Endothelial cell of hepatic sinusoid (primary cell): ENCODE results near the gene ARHGEF19.

ENCODE experiments used
- in situ Hi-C: cut with HindIII; loops from 2 replicates; pipeline ENCODE4 v1.10.0; 2017; ENCODE audit warnings: low sequenced_read_pairs

ARHGEF19 gene

DNA sequence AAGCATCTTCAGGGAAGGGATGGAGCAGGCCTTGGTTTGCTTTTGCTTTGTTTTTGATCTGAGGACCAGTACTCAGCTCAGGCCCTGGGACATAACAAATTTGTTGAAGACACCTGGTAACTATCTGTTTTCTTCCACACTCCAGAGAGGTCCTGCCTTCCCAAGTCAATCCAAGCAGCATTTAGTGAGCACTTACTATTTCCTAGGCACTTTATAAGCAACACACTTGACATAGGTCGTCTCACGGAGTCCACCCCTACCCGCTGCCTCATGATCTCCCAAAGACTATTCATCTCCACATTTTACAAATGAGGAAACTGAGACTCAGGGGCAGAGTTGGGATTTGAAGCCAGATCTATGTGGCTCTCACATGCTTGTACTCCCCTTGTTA, 42.2 kb downstream of the ARHGEF19 start:
- in situ Hi-C loops = no loop called here

DNA sequence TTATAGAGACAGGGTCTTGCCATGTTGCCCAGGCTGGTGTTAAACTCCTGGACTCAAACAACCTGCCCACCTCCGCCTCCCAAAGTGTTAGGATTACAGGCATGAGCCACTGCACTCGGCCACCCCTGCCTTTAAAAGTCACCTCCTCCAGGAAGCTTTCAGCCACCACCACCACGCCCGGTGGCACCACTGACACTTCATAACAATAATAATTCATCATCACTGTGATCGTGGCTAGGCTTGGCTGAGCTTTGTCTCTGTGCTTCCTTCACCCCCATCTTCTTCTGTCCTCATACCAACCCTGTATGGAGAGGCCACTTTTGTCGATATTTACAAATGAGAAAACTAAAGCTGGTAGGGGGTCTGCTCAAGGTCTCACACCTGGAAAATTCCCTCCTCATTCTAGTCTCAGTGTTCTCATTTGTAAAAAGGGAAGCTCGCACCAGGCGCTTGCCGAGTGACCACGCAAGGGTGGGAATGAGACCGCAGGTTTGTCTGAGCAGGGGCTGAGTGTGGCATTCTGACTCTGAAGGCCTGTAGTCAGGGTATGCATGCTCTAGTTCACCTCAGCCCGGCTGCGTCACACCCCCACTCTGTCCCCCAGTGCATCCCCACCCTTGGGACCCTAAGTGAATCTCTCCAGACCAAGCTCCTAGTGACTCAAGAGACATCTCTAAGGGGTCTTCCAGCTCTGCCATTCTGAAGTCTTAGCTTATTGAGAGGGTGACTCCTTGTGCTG, 43.7 kb downstream of the ARHGEF19 start:
- in situ Hi-C loops = loop anchor here (10.0 kb wide), 1 partner anchor 104 kb away; no protein-coding TSS in a partner anchor

DNA sequence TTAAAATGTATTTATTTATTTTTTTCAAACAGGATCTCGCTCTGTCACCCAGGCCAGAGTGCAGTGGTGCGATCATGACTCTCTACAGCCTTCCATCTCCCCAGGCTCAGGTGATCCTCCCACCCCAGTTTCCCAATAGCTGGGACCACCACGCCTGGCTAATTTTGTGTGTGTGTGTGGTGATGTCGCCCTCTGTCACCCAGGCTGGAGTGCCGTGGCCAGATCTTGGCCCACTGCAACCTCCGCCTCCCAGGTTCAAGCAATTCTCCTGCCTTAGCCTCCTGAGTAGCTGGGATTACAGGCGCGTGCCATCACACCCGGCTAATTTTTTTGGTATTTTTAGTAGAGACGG, 44.3 kb downstream of the ARHGEF19 start:
- in situ Hi-C loops = loop anchor here (10.0 kb wide), 1 partner anchor 103 kb away; no protein-coding TSS in a partner anchor

DNA sequence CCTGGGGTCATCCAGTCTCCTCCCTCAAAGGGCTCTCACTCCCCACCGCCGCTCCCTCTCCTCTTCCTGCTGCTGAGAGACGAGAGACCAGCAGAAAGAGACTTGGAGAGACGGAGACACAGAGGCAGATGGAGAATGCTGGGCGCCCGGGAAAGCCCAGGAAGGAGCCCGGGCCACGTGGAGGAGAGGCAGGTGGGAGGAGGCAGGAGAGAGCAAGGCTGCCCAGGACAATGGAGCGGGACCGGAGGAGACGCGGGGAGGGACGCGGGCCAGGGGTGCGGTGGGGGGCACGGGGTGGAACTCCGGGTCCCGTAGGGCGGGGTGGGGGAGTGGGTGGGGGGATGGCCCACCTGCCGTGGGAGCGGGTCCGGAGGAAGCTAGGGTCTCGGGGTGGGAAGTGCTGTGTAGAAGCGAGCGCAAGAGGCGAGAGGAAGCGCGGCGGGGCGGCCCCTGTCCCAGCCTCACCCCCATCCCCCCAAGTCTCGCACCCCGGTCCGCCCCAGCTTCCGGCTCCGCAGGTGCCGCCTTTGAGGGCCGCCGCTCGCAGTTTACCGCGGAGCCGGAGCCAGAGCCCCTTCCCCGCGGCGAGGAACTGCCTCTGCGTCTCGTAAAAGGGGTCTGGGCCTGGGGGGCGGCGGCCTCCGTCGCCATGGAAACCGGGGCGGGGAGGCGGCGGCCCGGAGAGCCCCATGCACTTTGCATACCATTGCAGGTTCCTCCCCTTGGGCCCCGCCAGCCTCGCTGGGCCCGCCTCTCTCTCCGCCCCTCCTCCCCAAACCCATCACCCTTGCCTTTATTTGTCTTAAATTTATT, 44.9 kb downstream of the ARHGEF19 start:
- in situ Hi-C loops = loop anchor here (10.0 kb wide), 1 partner anchor 103 kb away; no protein-coding TSS in a partner anchor

DNA sequence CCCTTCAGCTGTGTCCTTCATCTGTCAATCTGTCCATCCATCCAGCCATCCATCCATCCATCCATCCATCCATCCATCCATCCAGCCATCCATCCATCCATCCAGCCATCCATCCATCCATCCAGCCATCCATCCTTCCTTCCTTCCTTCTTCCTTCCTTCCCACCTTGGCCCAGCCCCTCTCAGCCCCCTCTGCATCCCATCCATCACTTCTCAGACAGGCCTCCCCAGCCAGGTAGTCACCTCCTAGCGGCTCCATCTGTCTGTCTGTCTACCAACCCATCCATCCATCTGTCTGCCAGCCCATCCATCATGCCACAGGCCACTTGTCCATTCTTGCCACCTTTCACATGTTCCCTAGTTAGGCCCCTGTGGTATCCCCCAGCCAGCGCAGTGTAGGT, 46.3 kb downstream of the ARHGEF19 start:
- in situ Hi-C loops = loop anchor here (10.0 kb wide), 1 partner anchor 101 kb away; no protein-coding TSS in a partner anchor

DNA sequence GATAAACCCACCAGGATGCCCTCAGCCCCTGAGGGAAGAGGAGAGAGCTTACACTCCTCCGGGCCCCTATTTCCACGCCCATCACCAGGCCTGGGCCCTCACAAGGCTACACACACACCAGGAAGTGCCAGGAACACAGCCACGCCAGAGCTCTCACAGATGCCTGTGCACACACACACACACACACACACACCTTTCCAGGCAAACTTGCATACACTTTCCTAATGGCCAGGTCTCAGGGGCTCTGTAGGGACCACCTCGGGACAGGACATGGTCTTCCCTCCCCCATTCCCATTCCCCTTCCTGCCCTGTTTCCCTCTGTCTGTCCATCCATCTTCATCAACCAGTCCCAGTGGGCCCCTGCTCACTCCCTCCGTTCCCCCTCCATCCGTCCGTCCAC, 46.9 kb downstream of the ARHGEF19 start:
- in situ Hi-C loops = loop anchor here (10.0 kb wide), 1 partner anchor 101 kb away; no protein-coding TSS in a partner anchor

DNA sequence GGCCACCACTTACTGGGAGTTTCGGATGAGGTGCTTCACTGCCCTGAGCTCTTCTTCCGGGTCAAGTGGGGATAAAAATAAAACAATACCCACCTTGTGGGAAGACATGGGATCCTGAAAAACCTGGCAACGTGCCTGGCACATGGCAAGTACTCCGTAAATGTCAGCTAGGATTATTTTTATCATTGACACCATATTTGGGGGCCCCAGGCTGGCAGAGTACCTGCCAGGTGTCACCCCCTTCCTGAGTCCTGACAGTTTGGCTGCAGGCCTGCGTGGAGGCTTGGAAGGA, 47.4 kb downstream of the ARHGEF19 start:
- in situ Hi-C loops = loop anchor here (10.0 kb wide), 1 partner anchor 100 kb away; no protein-coding TSS in a partner anchor

DNA sequence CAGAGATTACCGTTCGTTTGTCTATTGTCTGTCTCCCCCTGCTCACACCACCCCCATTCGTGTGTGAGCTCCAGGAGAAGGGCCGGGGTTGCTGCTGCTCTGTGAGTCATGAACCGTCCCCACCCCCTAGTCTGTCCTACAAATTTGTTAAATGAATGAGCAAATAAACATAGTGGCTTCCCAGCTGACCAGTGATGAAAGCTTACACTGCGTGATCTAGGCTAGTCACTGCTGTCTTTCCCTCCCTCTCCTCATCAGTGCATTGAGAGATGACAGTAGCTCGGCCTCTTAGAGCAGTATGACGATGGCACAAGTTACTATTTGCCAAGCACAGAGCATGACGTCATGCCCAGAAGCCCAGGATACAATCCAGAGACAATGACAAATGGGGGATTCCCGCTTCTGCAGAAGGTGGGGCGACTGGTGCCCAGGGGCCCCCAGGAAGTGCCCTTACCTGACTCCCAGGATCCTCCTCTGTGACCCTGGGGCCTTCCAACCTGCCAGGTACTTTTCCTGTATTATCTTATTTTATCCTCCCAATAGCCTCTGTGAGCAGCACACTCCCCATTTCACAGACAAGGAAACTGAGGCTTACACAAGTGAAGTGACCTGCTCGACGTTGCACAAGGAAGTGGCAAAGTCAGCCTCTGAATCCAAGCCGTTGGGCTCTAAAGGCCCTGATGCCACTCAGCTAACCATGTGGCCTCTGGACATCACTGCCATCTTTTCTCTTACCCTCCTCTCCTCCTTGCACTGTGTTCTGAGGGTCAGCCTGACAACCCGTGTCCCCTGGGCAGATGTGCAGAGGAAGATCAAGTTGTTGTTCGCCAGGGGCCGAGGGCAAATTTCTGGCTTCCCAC, 48.0 kb downstream of the ARHGEF19 start:
- in situ Hi-C loops = loop anchor here (10.0 kb wide), 1 partner anchor 100 kb away; no protein-coding TSS in a partner anchor

DNA sequence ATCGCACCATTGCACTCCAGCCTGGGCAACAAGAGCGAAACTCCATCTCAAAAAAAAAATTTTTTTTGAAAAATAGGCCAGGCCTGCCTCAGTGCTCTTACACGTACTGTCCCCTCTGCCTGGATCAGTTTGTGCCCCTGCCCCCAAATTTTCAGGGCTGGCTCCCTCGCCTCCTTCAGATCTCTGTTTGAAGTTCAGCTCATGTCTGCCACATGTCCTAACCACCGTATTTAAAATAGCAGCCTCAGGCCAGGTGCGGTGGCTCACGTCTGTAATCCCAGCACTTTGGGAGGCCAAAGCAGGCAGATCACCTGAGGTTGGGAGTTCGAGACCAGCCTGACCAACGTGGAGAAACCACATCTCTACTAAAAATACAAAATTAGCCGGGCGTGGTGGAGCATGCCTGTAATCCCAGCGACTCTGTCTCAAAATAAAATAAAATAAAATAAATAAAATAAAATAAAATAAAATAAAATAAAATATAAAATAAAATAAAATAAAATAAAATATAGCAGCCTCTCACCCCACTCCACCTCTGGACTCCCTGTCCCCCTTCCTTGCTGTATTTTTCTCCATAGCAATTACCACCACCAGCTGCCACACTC, 48.7 kb downstream of the ARHGEF19 start:
- in situ Hi-C loops = loop anchor here (10.0 kb wide), 1 partner anchor 99 kb away; no protein-coding TSS in a partner anchor

DNA sequence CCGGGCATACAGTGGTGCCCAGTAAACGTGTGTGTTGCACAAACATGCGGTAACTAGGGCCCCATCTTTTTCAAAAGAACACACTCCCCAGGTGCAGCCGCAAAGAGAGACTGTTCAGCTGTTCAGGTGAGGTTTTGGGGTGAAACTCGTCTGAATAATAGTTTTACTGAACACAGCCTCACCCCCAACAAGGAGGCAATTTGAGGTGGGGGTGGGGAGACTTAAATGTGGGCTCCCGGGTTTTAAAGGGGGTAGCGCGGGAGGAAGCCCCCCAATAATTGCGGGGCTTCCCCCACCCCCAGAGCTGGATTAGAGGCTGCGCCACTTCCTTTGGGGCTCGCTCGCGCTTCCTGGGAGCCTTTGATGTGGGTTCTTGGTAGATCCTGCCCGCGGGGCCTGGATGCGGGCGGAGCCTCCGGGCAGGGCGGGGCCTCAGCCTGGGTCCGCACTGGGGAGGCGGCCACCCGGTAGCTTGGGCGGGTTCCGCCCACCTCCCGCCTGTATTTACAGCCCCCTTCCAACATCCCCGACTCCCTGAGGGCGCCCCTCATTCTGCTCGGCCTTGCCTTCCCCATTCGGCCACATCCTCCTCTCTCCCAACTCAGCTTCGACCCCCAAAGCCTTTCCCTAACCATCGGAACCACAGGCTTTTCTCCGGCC, 50.2 kb downstream of the ARHGEF19 start:
- in situ Hi-C loops = loop anchor here (10.0 kb wide), 1 partner anchor 97 kb away; no protein-coding TSS in a partner anchor

DNA sequence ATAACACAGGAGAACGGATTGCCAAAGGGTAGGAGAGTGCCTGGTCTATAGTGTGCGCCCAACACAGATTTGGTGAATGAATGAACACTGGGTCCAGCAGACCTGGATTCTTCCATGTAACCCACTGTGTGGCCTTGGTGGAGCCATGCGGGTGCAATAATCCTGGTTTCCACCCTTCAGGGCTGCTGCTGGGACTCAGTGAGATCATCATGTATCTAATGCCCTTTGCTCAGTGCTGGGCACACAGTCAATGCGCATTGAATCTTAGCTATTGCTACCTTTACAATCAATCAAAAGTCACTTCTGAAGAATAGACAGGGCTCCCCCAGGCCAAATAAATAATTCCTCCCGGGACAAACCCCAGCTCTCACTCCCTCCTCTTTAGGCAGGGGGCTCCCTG, 50.7 kb downstream of the ARHGEF19 start:
- in situ Hi-C loops = loop anchor here (10.0 kb wide), 1 partner anchor 97 kb away; no protein-coding TSS in a partner anchor

DNA sequence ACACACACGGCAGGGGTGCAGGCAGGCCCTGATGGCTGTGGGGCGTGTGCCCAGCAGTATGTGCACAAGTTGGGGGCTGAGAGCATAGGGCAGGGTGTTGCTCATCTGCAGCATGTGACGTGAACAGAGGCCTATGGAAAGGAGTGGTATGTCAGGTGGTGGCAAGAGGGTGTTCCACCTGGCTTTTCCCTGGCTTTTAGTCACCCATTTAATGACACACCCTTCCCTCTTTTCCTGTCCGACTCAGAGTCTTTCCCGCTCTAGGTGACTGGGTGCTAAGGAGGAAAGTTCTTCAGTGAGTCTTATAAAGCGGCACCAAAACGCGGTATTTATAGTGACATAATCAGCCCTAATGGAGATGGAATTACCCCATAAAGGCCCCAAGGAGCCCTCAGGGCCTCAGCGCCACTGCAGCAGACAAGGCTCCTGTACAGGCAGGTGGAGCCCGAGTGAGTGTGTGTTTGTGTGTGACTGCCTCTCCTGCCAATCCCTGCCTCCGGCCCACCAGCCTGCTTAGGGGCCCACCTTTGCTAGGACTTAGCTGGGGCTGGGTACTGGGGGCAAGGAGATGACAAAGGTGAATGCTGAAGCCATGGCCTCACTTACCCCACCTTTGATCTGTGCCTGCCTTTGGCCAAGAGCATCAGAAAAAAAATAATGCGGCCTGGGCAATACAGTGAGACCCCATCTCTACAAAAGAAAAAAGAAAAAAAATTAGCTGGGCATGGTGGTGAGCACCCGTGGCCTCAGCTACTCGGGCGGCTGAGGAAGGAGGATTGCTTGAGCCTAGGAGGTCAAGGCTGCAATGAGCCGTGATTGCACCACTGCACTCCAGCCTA, 53.2 kb downstream of the ARHGEF19 start:
- in situ Hi-C loops = no loop called here

DNA sequence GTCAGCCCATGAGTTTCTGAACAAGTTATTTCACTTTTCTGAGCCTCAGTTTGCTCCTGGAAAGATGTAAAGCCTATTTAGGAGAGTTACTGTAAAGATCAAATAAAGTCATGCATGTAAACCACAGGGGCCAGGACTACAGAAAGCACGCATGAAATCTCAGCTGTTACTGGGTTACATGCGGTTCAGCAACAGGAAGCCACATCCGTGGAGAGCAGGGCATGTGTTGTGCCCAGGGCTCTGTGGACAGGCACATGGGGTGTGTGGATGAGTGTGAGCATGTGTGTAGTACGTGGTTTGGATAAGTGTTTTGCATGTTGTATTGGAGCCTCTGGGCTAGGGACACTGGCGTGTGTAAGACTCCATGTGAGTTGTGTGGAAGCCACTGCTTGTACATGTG, 54.4 kb downstream of the ARHGEF19 start:
- in situ Hi-C loops = no loop called here

DNA sequence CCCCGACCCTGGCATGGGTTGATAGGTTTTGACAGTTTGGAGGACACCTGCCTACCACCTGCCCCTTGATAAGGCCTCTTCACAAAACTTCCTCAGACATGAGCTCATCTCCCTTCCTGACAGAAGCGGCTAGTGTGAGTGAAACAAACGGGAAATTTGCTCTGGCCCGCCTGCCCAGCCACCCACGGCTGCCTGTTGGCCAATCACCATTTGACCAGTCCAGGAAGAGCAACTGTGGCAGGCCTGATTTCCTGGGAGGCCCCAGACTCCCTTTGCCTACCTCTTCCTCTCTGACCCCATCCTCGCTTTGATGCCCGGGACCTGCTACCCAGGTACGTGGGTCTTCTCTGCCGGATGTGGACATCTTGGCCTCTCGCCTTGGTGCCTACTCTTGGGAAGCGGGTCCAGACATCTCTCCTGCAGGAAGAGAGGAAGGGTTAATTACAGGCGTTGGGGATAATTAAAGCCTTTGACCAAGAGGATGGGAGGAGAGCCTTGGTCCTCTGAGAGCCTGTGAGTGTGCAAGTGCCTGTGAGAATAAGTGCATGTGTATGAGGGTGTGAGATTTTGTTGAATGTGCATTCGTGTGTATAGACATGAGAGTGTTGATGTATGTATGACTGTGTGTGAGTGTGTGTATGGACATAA, 55.5 kb downstream of the ARHGEF19 start:
- in situ Hi-C loops = no loop called here

DNA sequence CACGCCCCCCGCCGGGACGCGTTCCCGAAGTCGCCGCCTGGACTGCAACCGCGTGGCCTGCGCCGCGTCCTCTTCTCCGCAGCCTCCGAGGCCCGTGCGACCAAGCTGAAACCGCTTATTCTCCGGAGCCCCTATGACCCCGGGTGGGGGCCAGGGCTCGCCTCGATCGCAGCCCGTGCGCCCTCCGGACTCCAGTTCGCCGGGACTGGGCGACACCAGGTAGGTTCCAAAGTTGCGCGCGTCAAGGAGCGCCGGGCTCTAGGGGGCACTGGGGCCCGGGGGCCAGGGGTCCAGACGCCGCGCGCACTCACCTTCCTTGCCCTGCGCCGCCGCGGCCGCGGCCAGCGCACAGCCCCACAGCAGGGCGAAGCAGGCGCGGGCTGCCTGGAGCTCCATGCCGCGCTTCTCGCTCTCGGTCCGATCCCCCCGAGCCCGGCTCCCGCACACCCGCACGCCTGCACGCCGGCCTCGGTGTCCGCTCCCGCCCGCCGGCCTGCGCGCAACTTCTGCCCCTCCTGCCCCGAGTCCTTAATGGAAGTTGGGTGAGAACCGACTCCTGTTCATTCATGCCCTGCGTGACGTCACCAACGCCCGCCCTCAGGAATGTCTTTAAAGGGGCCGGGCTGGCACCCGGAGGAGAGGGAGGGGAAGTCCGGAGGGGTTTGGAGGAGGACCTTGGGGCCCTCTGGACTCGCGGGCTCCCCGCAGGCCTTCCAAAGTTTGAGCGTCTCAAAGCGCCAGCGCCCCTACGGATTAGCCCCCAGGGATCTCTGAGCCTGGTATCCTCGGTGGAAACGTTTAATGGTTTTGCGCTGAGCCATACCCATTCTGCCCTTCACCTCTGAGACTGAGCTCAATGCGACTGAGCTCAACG, 56.7 kb downstream of the ARHGEF19 start, which contains the start of gene EPHA2:
EPHA2 (minus strand) TSS at position 533 of the 874 bp plus-strand sequence; CDS start at position 396, 137 bp downstream.
- in situ Hi-C loops = no loop called here

DNA sequence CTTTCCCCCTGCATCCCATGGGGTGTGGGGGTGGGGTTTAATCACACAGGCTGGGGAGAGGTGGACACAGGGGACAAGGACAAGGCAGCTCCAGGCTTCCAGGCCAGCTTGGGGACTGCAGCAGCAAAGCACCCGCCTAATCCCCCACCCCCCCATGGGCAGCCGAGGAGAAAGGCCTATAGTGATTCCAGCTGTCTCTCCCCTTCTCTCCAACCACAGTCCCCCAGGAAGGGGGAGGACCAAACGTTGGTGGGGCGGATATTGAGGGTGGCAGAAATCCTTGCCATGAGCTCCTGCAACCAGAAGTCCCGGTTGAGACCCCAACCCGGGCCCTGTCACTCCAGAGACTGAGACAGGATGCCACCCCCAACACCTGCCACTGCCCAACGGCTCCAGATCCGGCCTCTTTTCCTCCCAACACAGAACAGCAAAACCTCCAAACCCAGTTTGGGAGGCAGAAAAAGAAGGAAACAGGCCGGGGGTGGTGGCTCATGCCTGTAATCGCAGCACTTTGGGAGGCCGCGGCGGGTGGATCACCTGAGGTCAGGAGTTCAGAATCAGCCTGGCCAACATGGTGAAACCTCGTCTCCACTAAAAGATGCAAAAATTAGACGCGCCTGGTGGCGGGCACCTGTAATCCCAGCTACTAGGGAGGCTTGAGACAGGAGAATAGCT, 58.3 kb downstream of the ARHGEF19 start:
- in situ Hi-C loops = no loop called here
